OCI-LY1 (cell line): ENCODE data around the gene ZACN.

Source experiments
- H2AFZ ChIP-seq: fragments of 200-600 bp; sonication (generic), shearing (Covaris generic); 2 replicates; pipeline ENCODE4 v1.6.0; 2014; ENCODE audit warnings: antibody characterized with exemption, mild to moderate bottlenecking, low read length
- H3F3A ChIP-seq: fragments of 200-600 bp; sonication (generic), shearing (Covaris generic); 2 replicates; pipeline ENCODE4 v1.6.0; 2014; ENCODE audit warnings: mild to moderate bottlenecking, antibody characterized with exemption, low read length, moderate library complexity; ENCODE audit not compliant: insufficient read depth
- H3K27ac ChIP-seq: fragments of 200-600 bp; sonication (generic); 2 replicates; pipeline ENCODE4 v1.5.1; 2014; ENCODE audit warnings: low read length, mixed run types, mild to moderate bottlenecking, low read depth; ENCODE audit not compliant: poor library complexity, severe bottlenecking
- H3K27me3 ChIP-seq: fragments of 200-600 bp; sonication (generic); 2 replicates; pipeline ENCODE4 v1.6.0; 2014; ENCODE audit warnings: antibody characterized with exemption, mild to moderate bottlenecking, low read length, moderate library complexity; ENCODE audit not compliant: insufficient read depth
- H3K36me3 ChIP-seq: fragments of 200-600 bp; sonication (generic); 2 replicates; pipeline ENCODE4 v1.6.1; 2014; ENCODE audit warnings: mild to moderate bottlenecking, antibody characterized with exemption, low read length, moderate library complexity, mixed read lengths; ENCODE audit not compliant: insufficient read depth
- H3K4me1 ChIP-seq: fragments of 200-600 bp; sonication (generic); 2 replicates; pipeline ENCODE4 v1.5.1; 2014; ENCODE audit warnings: mild to moderate bottlenecking, low read length, moderate library complexity; ENCODE audit not compliant: insufficient read depth, severe bottlenecking
- H3K4me2 ChIP-seq: fragments of 200-600 bp; sonication (generic), shearing (Covaris generic); 2 replicates; pipeline ENCODE4 v1.6.1; 2014; ENCODE audit warnings: low read length
- H3K4me3 ChIP-seq: fragments of 200-600 bp; sonication (generic); 2 replicates; pipeline ENCODE4 v1.5.1; 2014; ENCODE audit warnings: low read length, low read depth, mild to moderate bottlenecking, mixed read lengths; ENCODE audit not compliant: poor library complexity, severe bottlenecking
- H3K79me2 ChIP-seq: fragments of 200-600 bp; shearing (Covaris generic); 2 replicates; pipeline ENCODE4 v1.6.1; 2016; ENCODE audit warnings: mixed run types, low read length, mixed read lengths; ENCODE audit not compliant: insufficient read depth
- H3K9ac ChIP-seq: fragments of 200-600 bp; sonication (generic), shearing (Covaris generic); 2 replicates; pipeline ENCODE4 v1.6.1; 2014; ENCODE audit warnings: mild to moderate bottlenecking, low read length, mixed read lengths
- H3K9me2 ChIP-seq: fragments of 200-600 bp; sonication (generic), shearing (Covaris generic); 2 replicates; pipeline ENCODE4 v1.6.1; 2014; ENCODE audit warnings: low read depth, mild to moderate bottlenecking, low read length, mixed read lengths
- H3K9me3 ChIP-seq: fragments of 200-600 bp; shearing (Covaris generic); 2 replicates; pipeline ENCODE4 v1.6.1; 2014; ENCODE audit warnings: low read length, mixed read lengths
- H4K20me1 ChIP-seq: fragments of 200-600 bp; sonication (generic), shearing (Covaris generic); 2 replicates; pipeline ENCODE4 v1.6.0; 2016; ENCODE audit warnings: mild to moderate bottlenecking, low read length; ENCODE audit not compliant: insufficient read depth
- CTCF ChIP-seq: fragments of 200-600 bp; sonication (generic), shearing (Covaris generic); IDR thresholded peaks from 2 replicates; pipeline ENCODE4 v1.5.1; 2017; ENCODE audit warnings: mild to moderate bottlenecking, antibody characterized with exemption, low read length, moderate library complexity, mixed read lengths
- EZH2 ChIP-seq: fragments of 200-600 bp; sonication (generic), shearing (Covaris generic); IDR thresholded peaks from 2 replicates; pipeline ENCODE4 v1.8.0; 2017; ENCODE audit warnings: borderline replicate concordance, mixed run types, mild to moderate bottlenecking, antibody characterized with exemption, low read length, moderate library complexity, mixed read lengths

Gene ZACN

GRCh38 chr17:76125391-76125675 is 46.4 kb downstream of the ZACN start:
- Histone ChIP-seq H3K79me2 (no peaks in the 10 kb centered on the region), H3K27me3 (peaks cover 13% of the 10 kb centered on the region; the same call in 1 of the 2 replicates), H3K4me2 (no peak overlapping the region), H3K4me3 (no peak overlapping the region), H3K4me1 (peaks cover 7% of the 10 kb centered on the region), H2AFZ (no peak overlapping the region), H3K9me3 (no peaks in the 10 kb centered on the region), H3F3A (no peaks in the 10 kb centered on the region), H4K20me1 (no peaks in the 10 kb centered on the region), H3K9ac (no peak overlapping the region), H3K27ac (no peak overlapping the region), H3K36me3 (no peaks in the 10 kb centered on the region), H3K9me2 (no peaks in the 10 kb centered on the region)
- TF ChIP-seq EZH2 = no peak
- no peak for TF ChIP-seq CTCF

GRCh38 chr17:76125922-76126321 is 46.9 kb downstream of the ZACN start:
- Histone ChIP-seq H4K20me1 (no peaks in the 10 kb centered on the region), H3K36me3 (no peaks in the 10 kb centered on the region)

GRCh38 chr17:76130473-76130872 is 51.5 kb downstream of the ZACN start:
- H3K36me3 ChIP-seq = no peaks in the 10 kb centered on the region
- no peaks in the 10 kb centered on the region for H3K9me2 ChIP-seq
- no peak overlapping the region for H3K4me3 ChIP-seq
- no peak overlapping the region for H3K27ac ChIP-seq
- H4K20me1 ChIP-seq = no peaks in the 10 kb centered on the region
- H3K4me2 ChIP-seq = no peak overlapping the region
- no peak for TF ChIP-seq CTCF
- TF ChIP-seq EZH2 = no peak
- peaks cover 15% of the 10 kb centered on the region for H3K27me3 ChIP-seq
- no peak overlapping the region for H3K9ac ChIP-seq
- no peaks in the 10 kb centered on the region for H3K79me2 ChIP-seq
- no peaks in the 10 kb centered on the region for H3K4me1 ChIP-seq
- no peaks in the 10 kb centered on the region for H3K9me3 ChIP-seq
- H3F3A ChIP-seq = no peaks in the 10 kb centered on the region
- no peak overlapping the region for H2AFZ ChIP-seq

More at GRCh38 chr17:76125922-76126321, 46.9 kb downstream of the ZACN start:
- TF ChIP-seq EZH2 (no peak), CTCF (no peak)
- H3K27ac ChIP-seq = no peak overlapping the region
- no peaks in the 10 kb centered on the region for H3K9me2 ChIP-seq
- H3K4me2 ChIP-seq = no peak overlapping the region
- H2AFZ ChIP-seq = no peak overlapping the region
- no peaks in the 10 kb centered on the region for H3K79me2 ChIP-seq
- H3K27me3 ChIP-seq = peaks cover 13% of the 10 kb centered on the region; the same call in 1 of the 2 replicates
- no peak overlapping the region for H3K9ac ChIP-seq
- no peaks in the 10 kb centered on the region for H3F3A ChIP-seq
- no peak overlapping the region for H3K4me3 ChIP-seq
- no peaks in the 10 kb centered on the region for H3K9me3 ChIP-seq
- peaks cover 7% of the 10 kb centered on the region for H3K4me1 ChIP-seq
